SH-SY5Y (cell line): ENCODE measurements around the gene DAP.

Experiments used
- GATA2 ChIP-seq: IDR thresholded peaks from 2 replicates; pipeline ENCODE4 v1.6.1; 2011; ENCODE audit warnings: mild to moderate bottlenecking, low read depth, low read length
- GATA3 ChIP-seq: IDR thresholded peaks from 2 replicates; pipeline ENCODE4 v1.6.1; 2011; ENCODE audit warnings: low read depth, mild to moderate bottlenecking, low read length, moderate library complexity

DNA sequence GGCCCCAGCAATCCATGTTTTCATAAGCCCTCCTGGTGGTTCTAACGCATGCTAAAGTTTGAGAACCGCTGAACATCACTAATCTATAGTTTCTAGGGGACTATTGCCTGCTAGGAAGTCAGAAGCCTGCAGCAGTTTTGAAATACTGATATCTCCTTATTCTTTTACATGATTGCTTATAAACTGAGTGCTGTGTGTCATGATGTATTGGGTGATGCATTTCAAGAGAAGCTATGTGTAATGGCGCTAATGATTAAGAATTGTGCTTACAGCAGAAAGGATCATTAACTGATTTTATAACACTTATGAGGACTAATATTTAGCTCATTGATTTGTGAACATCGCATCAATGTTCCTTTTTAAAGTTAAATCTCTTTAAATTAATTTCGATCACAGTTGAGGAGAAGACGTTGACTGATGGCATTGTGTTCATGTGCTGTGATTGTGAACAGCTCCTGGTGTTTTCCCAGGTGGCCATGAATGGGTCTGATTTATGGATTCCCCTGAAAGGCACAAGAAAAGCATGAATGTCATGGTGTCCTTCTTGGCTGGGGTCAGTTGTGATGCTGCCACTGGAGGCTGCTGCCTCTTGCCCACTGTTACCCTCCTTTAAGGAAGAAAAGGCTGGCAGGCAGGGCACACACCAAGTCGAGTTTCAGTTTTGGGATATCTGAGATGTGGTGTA, 12.0 kb upstream of the DAP start:
- TF ChIP-seq GATA2 = no peak
- TF ChIP-seq GATA3 = no peak
